Naive thymus-derived CD8-positive, alpha-beta T cell (primary cell): ENCODE results near the gene GNG10. TPM values are rescaled to one million over a fixed set of nuclear protein-coding genes. Genes with fewer than 3 reads are reported as not detected.

Experiments
- ATAC-seq, 2 donors: fragments of 150-1000 bp; cut with Tn5 transposase in 1 of 2; sonication (Bioruptor Pico), chemical (Tn5 transposase) in 1 of 2; 1 replicate in 1 of 2; 2 replicates in 1 of 2; pipeline ENCODE4 v1.10.0; 2021; ENCODE audit warnings: mild to moderate bottlenecking in 2 of 2, moderate library complexity in 2 of 2
- POLR2A ChIA-PET: fragments of 350-600 bp; sonication (Branson Sonifier 250); formaldehyde crosslinking; loops from one replicate; lab custom pipeline; 2021; ENCODE audit warnings: antibody characterized with exemption; lab: Charles Lee
- DNase-seq, 10 donors: peaks; one replicate each; pipeline versions ENCODE4 v3.0.0 to v3.0.0-alpha.2; 2020 to 2022
- H3K27ac Mint-ChIP-seq, 10 donors: one replicate each; pipeline ENCODE4 v1.8.0; 2020 to 2022; ENCODE audit warnings: mild to moderate bottlenecking in 10 of 10, mixed read lengths in 10 of 10, moderate library complexity in 4 of 10, inconsistent platforms in 1 of 10
- H3K27me3 Mint-ChIP-seq, 5 donors: one replicate each; pipeline ENCODE4 v1.8.0; 2021 to 2022; ENCODE audit warnings: mixed read lengths in 5 of 5
- H3K36me3 Mint-ChIP-seq, 3 donors: one replicate each; pipeline ENCODE4 v1.8.0; 2020 to 2022; ENCODE audit warnings: mixed read lengths in 3 of 3, mild to moderate bottlenecking in 2 of 3, inconsistent platforms in 1 of 3
- H3K4me1 Mint-ChIP-seq, 4 donors: one replicate each; pipeline ENCODE4 v1.8.0; 2021 to 2022; ENCODE audit warnings: mixed read lengths in 4 of 4
- H3K4me3 Mint-ChIP-seq, 10 donors: one replicate each; pipeline ENCODE4 v1.8.0; 2020 to 2022; ENCODE audit warnings: mild to moderate bottlenecking in 10 of 10, mixed read lengths in 10 of 10, moderate library complexity in 6 of 10, inconsistent platforms in 1 of 10
- H3K9me3 Mint-ChIP-seq, 9 donors: one replicate each; pipeline ENCODE4 v1.8.0; 2020 to 2022; ENCODE audit warnings: mixed read lengths in 9 of 9, mild to moderate bottlenecking in 3 of 9, inconsistent platforms in 1 of 9, moderate library complexity in 1 of 9
- polyA plus RNA-seq, 3 donors: library from polyadenylated mRNA; unstranded; fragments of 300-500 nt; fragmentation: Illumina TruSeq; gene quantifications; one replicate each; pipeline ENCODE4 v1.2.3, GENCODE V29; 2021
- total RNA-seq, 8 experiments: library from RNA in 2 of 8; stranded (reverse) in 2 of 8; gene quantifications; one replicate each; pipeline ENCODE4 v1.2.3 and lab custom pipeline; 2021 to 2026

GNG10 gene
- total and polyA plus RNA-seq, 5 experiments from 2014 or later: 10.8 to 26.4 (median 20.9) TPM

GRCh38 chr9:111696796-111697195 is 35.4 kb downstream of the GNG10 start:
- no peak for DNase-seq
- H3K9me3 Mint-ChIP-seq: peaks cover 0 to 3% (median 0%) of the 10 kb centered on the region in 9 donors
- H3K27me3 Mint-ChIP-seq: peaks cover 0 to 4% (median 0%) of the 10 kb centered on the region in 5 donors
- H3K27ac Mint-ChIP-seq: no peak overlapping the region
- no peak for ATAC-seq
- H3K4me1 Mint-ChIP-seq: peaks cover 2 to 13% (median 6%) of the 10 kb centered on the region in 4 donors
- POLR2A ChIA-PET: no interaction called here
- H3K36me3 Mint-ChIP-seq: peaks cover 9 to 18% (median 11%) of the 10 kb centered on the region in 3 donors
- H3K4me3 Mint-ChIP-seq: no peak overlapping the region

- POLR2A ChIA-PET: no interaction called here
- peaks cover 0 to 3% (median 0%) of the 10 kb centered on the region in 9 donors for H3K9me3 Mint-ChIP-seq
- no peak overlapping the region for H3K4me3 Mint-ChIP-seq
- peaks cover 8 to 18% (median 11%) of the 10 kb centered on the region in 3 donors for H3K36me3 Mint-ChIP-seq
- no peak for DNase-seq
- no peak for ATAC-seq
- H3K27ac Mint-ChIP-seq: no peak overlapping the region
- H3K27me3 Mint-ChIP-seq: peaks cover 0 to 4% (median 0%) of the 10 kb centered on the region in 5 donors
- peaks cover 2 to 13% (median 6%) of the 10 kb centered on the region in 4 donors for H3K4me1 Mint-ChIP-seq
These were observed 39.4 kb downstream of the GNG10 start for GRCh38 chr9:111700776-111701175.

DNA sequence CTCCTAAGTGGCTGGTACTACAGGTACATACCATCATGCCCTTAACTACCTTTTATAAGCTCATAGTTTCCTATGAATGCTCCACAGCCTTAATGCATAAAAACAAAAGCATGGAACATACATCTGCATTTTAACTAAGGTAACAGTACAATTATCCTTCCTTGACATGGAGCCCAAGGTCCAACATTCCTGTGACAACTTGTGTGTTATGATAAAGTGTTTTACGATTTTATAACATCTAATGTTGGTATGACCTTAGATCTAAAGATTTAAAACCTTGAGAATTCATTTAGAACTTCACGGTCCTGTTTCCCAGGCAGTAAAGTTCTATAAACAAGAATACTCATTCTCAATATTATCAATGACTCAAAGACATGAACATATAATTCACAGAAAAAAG is 43.1 kb downstream of the GNG10 start:
- no peaks in the 10 kb centered on the region for H3K27me3 Mint-ChIP-seq
- POLR2A ChIA-PET: no interaction called here
- H3K4me3 Mint-ChIP-seq: no peak overlapping the region
- H3K36me3 Mint-ChIP-seq: no peaks in the 10 kb centered on the region
- ATAC-seq: no peak
- peaks cover 2 to 8% (median 5%) of the 10 kb centered on the region in 4 donors for H3K4me1 Mint-ChIP-seq
- H3K9me3 Mint-ChIP-seq: no peaks in the 10 kb centered on the region
- no peak overlapping the region for H3K27ac Mint-ChIP-seq
- DNase-seq: no peak

DNA sequence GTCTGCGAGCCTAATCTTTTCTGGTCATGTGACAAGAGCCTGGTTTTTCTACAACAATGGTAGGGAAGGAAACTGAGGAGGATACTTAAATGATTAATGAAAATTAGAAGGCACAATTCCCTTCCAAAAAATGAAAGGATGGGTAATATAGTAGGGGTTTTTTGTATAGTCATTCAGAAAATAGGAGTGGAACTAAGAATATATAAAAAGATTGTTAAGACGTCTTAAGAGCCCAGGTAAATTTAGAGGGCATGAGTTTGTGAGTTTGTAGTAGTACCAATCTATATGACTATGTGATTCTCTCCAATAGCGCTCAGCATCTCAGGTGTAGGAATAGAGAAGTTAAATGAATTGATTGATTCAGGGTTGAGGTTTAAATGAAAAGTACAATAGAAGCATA is 50.1 kb downstream of the GNG10 start:
- no peaks in the 10 kb centered on the region for H3K27me3 Mint-ChIP-seq
- H3K9me3 Mint-ChIP-seq: no peaks in the 10 kb centered on the region
- H3K4me3 Mint-ChIP-seq: no peak overlapping the region
- H3K4me1 Mint-ChIP-seq: peaks cover 0 to 3% (median 0%) of the 10 kb centered on the region in 4 donors
- no peak for DNase-seq
- ATAC-seq: no peak
- no peaks in the 10 kb centered on the region for H3K36me3 Mint-ChIP-seq
- POLR2A ChIA-PET: no interaction called here
- no peak overlapping the region for H3K27ac Mint-ChIP-seq

DNA sequence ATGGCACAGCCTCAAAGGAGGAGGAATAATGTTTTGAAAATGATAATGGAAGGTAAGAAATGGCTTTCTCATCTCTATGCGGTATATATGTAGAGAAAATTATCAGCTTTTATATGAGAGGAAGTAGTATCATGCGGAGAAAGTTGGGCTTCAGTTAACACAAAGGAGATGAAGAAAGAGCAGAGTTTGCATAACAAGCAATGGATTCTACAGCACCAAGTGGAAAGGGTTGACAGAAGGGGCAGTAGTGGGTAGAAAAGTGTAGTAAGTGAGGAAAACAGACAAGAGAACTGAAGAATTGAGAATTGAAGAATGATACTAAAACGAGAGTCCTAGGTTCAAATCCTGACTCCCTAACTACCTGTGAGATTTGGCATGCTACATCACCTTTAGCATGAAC is 51.0 kb downstream of the GNG10 start:
- H3K36me3 Mint-ChIP-seq: no peaks in the 10 kb centered on the region
- H3K27me3 Mint-ChIP-seq: no peaks in the 10 kb centered on the region
- peaks cover 0 to 3% (median 0%) of the 10 kb centered on the region in 4 donors for H3K4me1 Mint-ChIP-seq
- no peak overlapping the region for H3K27ac Mint-ChIP-seq
- DNase-seq (no peak), ATAC-seq (no peak)
- POLR2A ChIA-PET: no interaction called here
- H3K4me3 Mint-ChIP-seq: no peak overlapping the region
- H3K9me3 Mint-ChIP-seq: no peaks in the 10 kb centered on the region

GRCh38 chr9:111715471-111715870 is 54.1 kb downstream of the GNG10 start:
- H3K36me3 Mint-ChIP-seq: no peaks in the 10 kb centered on the region
- DNase-seq: no peak
- no peaks in the 10 kb centered on the region for H3K9me3 Mint-ChIP-seq
- POLR2A ChIA-PET: interaction anchor here (0.7 kb wide), 1 partner anchor 170 kb away, joined by 5 read pairs; no protein-coding TSS in a partner anchor
- peaks cover 0 to 3% (median 0%) of the 10 kb centered on the region in 4 donors for H3K4me1 Mint-ChIP-seq
- H3K4me3 Mint-ChIP-seq: no peak overlapping the region
- ATAC-seq: no peak
- no peaks in the 10 kb centered on the region for H3K27me3 Mint-ChIP-seq
- H3K27ac Mint-ChIP-seq: no peak overlapping the region

GRCh38 chr9:111719541-111719940 is 58.1 kb downstream of the GNG10 start:
- Mint-ChIP-seq H3K9me3 (no peaks in the 10 kb centered on the region), H3K27me3 (no peaks in the 10 kb centered on the region), H3K4me3 (no peak overlapping the region), H3K4me1 (peaks cover 0 to 3% (median 0%) of the 10 kb centered on the region in 4 donors), H3K27ac (no peak overlapping the region), H3K36me3 (peaks cover 0 to 4% (median 2%) of the 10 kb centered on the region in 3 donors)
- no peak for DNase-seq
- ATAC-seq: no peak
- POLR2A ChIA-PET: no interaction called here

Other genes with a start within 250 kb of the GNG10 start
- 10 to 100 TPM; 72.2 to 72.5 TPM for gene ECPAS, start 177.2 kb upstream of the GNG10 start, total RNA-seq
- gene ECPAS, start 177.2 kb upstream of the GNG10 start, polyA plus RNA-seq: 10 to 100 TPM in 2 of 3 donors, 1 to 10 TPM in 1; 9.7 to 12.9 (median 10.7) TPM
- 10 to 100 TPM; 18.5 to 19.4 TPM for gene ZNF483, start 136.4 kb upstream of the GNG10 start, total RNA-seq
- gene ZNF483, start 136.4 kb upstream of the GNG10 start, polyA plus RNA-seq: 1 to 10 TPM; 2.0 to 8.5 (median 7.9) TPM
- gene PTGR1, start 62.0 kb upstream of the GNG10 start, total RNA-seq: not detected
- not detected for gene PTGR1, start 62.0 kb upstream of the GNG10 start, polyA plus RNA-seq
- 1 to 10 TPM; 3.4 TPM for gene DNAJC25, start 30.3 kb upstream of the GNG10 start, total RNA-seq
- gene DNAJC25, start 30.3 kb upstream of the GNG10 start, polyA plus RNA-seq: 1 to 10 TPM; 1.1 to 2.4 (median 1.7) TPM
- not detected for gene SHOC1, start 133.3 kb downstream of the GNG10 start, total RNA-seq
- not detected for gene SHOC1, start 133.3 kb downstream of the GNG10 start, polyA plus RNA-seq
- 10 to 100 TPM; 15.6 to 21.6 TPM for gene UGCG, start 235.2 kb downstream of the GNG10 start, total RNA-seq
- 1 to 10 TPM; 5.7 to 7.8 (median 6.1) TPM for gene UGCG, start 235.2 kb downstream of the GNG10 start, polyA plus RNA-seq